ENCODE data around the gene SPIC.

SPIC gene

GRCh38 chr12:101493556-101493955, 18.4 kb downstream of the SPIC start:
- TF ChIP-seq CTCF (conservative IDR thresholded peaks at IDR 0.05; ENCODE audit: low read depth, low read length): no peak
- Histone ChIP-seq H3K36me3 (ENCODE audit: insufficient read depth) (no peaks in the 10 kb centered on the region), H3K27me3 (ENCODE audit: insufficient read depth, low read depth) (no peaks in the 10 kb centered on the region), H3K4me1 (ENCODE audit: low read depth, poor library complexity, severe bottlenecking) (no peaks in the 10 kb centered on the region), H3K9ac (no peak overlapping the region), H3K4me3 (IDR thresholded peaks at IDR 0.05; ENCODE audit: insufficient read depth, low read depth, low read length) (no peak overlapping the region), H2AFZ (ENCODE audit: low read depth) (no peak overlapping the region), H3K4me2 (no peak overlapping the region), H4K20me1 (ENCODE audit: insufficient read depth) (no peaks in the 10 kb centered on the region), H3K27ac (no peak overlapping the region), H3K79me2 (ENCODE audit: insufficient read depth, low read depth) (no peaks in the 10 kb centered on the region)

- Histone ChIP-seq H3K36me3 (ENCODE audit: insufficient read depth) (no peaks in the 10 kb centered on the region), H3K4me2 (no peak overlapping the region), H4K20me1 (ENCODE audit: insufficient read depth) (no peaks in the 10 kb centered on the region), H3K27ac (no peak overlapping the region), H3K79me2 (ENCODE audit: insufficient read depth, low read depth) (no peaks in the 10 kb centered on the region), H3K27me3 (ENCODE audit: insufficient read depth, low read depth) (no peaks in the 10 kb centered on the region), H3K9ac (no peak overlapping the region), H3K4me1 (ENCODE audit: low read depth, poor library complexity, severe bottlenecking) (no peaks in the 10 kb centered on the region), H3K4me3 (IDR thresholded peaks at IDR 0.05; ENCODE audit: insufficient read depth, low read depth, low read length) (no peak overlapping the region), H2AFZ (ENCODE audit: low read depth) (no peak overlapping the region)
- no peak for TF ChIP-seq CTCF (conservative IDR thresholded peaks at IDR 0.05; ENCODE audit: low read depth, low read length)
Observed at GRCh38 chr12:101498252-101498651, 23.1 kb downstream of the SPIC start.

GRCh38 chr12:101501410-101501995, 26.4 kb downstream of the SPIC start:
- TF ChIP-seq CTCF (conservative IDR thresholded peaks at IDR 0.05; ENCODE audit: low read depth, low read length): no peak
- Histone ChIP-seq H3K4me1 (ENCODE audit: low read depth, poor library complexity, severe bottlenecking) (no peaks in the 10 kb centered on the region), H3K4me2 (no peak overlapping the region), H4K20me1 (ENCODE audit: insufficient read depth) (no peaks in the 10 kb centered on the region), H3K36me3 (ENCODE audit: insufficient read depth) (no peaks in the 10 kb centered on the region), H3K27me3 (ENCODE audit: insufficient read depth, low read depth) (no peaks in the 10 kb centered on the region), H3K9ac (no peak overlapping the region), H3K79me2 (ENCODE audit: insufficient read depth, low read depth) (no peaks in the 10 kb centered on the region), H2AFZ (ENCODE audit: low read depth) (no peak overlapping the region), H3K27ac (no peak overlapping the region), H3K4me3 (IDR thresholded peaks at IDR 0.05; ENCODE audit: insufficient read depth, low read depth, low read length) (no peak overlapping the region)

- H3K4me2 ChIP-seq: no peak overlapping the region
- H3K27me3 ChIP-seq (ENCODE audit: insufficient read depth, low read depth): no peaks in the 10 kb centered on the region
- H3K79me2 ChIP-seq (ENCODE audit: insufficient read depth, low read depth): no peaks in the 10 kb centered on the region
- H3K4me3 ChIP-seq (IDR thresholded peaks at IDR 0.05; ENCODE audit: insufficient read depth, low read depth, low read length): no peak overlapping the region
- no peaks in the 10 kb centered on the region for H3K4me1 ChIP-seq (ENCODE audit: low read depth, poor library complexity, severe bottlenecking)
- H2AFZ ChIP-seq (ENCODE audit: low read depth): no peak overlapping the region
- H3K9ac ChIP-seq: no peak overlapping the region
- H3K36me3 ChIP-seq (ENCODE audit: insufficient read depth): no peaks in the 10 kb centered on the region
- no peaks in the 10 kb centered on the region for H4K20me1 ChIP-seq (ENCODE audit: insufficient read depth)
- TF ChIP-seq CTCF (conservative IDR thresholded peaks at IDR 0.05; ENCODE audit: low read depth, low read length): no peak
- H3K27ac ChIP-seq: no peak overlapping the region
Observed at GRCh38 chr12:101521136-101521535, 46.0 kb downstream of the SPIC start.

All from KMS-11 (cell line).